SK-N-SH treated with all-trans-retinoic acid at 6 μM for 48 hours (cell line): ENCODE results near the gene SCD5.

Experiments
- ATAC-seq: fragments of 200-7000 bp; cut with Tn5 transposase; 3 replicates; pipeline ENCODE4 v1.9.1; 2020; ENCODE audit warnings: mild to moderate bottlenecking, moderate library complexity
- ARNTL ChIP-seq: fragments of 450-650 bp; formaldehyde crosslinking; IDR thresholded peaks from 2 replicates; pipeline ENCODE4 v1.5.0; 2020; ENCODE audit warnings: low read depth, mild to moderate bottlenecking, moderate library complexity, borderline replicate concordance
- BACH2 ChIP-seq: fragments of 250-450 bp; sonication (Bioruptor Pico); IDR thresholded peaks from 2 replicates; pipeline ENCODE4 v1.9.0; 2021; ENCODE audit warnings: mild to moderate bottlenecking, borderline replicate concordance
- CSDC2 ChIP-seq: fragments of 250-450 bp; sonication (Bioruptor Pico); IDR thresholded peaks from 2 replicates; pipeline ENCODE4 v1.5.0; 2020; ENCODE audit warnings: mild to moderate bottlenecking, moderate library complexity
- ESRRG ChIP-seq: fragments of 250-450 bp; sonication (Bioruptor Pico); IDR thresholded peaks from 2 replicates; pipeline ENCODE4 v1.6.1; 2021; ENCODE audit warnings: mild to moderate bottlenecking
- GLIS3 ChIP-seq: fragments of 250-450 bp; sonication (Bioruptor Pico); IDR thresholded peaks from 2 replicates; pipeline ENCODE4 v1.5.0; 2020; ENCODE audit warnings: mild to moderate bottlenecking, moderate library complexity
- ISL1 ChIP-seq: fragments of 250-450 bp; sonication (Bioruptor Pico); IDR thresholded peaks from 2 replicates; pipeline ENCODE4 v2.1.2; 2022; ENCODE audit warnings: mild to moderate bottlenecking, moderate library complexity
- OSR1 ChIP-seq: fragments of 250-450 bp; sonication (Bioruptor Pico); IDR thresholded peaks from 2 replicates; pipeline ENCODE4 v1.8.0; 2022; ENCODE audit warnings: moderate library complexity, mild to moderate bottlenecking, inconsistent platforms
- PPARA ChIP-seq: fragments of 250-450 bp; sonication (Bioruptor Pico); IDR thresholded peaks from 2 replicates; pipeline ENCODE4 v1.5.0; 2020; ENCODE audit warnings: mild to moderate bottlenecking, borderline replicate concordance
- RARB ChIP-seq: fragments of 250-450 bp; sonication (Bioruptor Pico); IDR thresholded peaks from 2 replicates; pipeline ENCODE4 v1.8.0; 2021; ENCODE audit warnings: mild to moderate bottlenecking, moderate library complexity
- SNAI2 ChIP-seq: fragments of 250-450 bp; sonication (Bioruptor Pico); IDR thresholded peaks from 2 replicates; pipeline ENCODE4 v1.5.0; 2020; ENCODE audit warnings: mild to moderate bottlenecking, moderate library complexity
- TCF4 ChIP-seq: fragments of 250-450 bp; sonication (Bioruptor Pico); IDR thresholded peaks from 2 replicates; pipeline ENCODE4 v1.8.0; 2021; ENCODE audit warnings: mild to moderate bottlenecking, moderate library complexity, borderline replicate concordance
- TOX ChIP-seq: fragments of 250-450 bp; sonication (Bioruptor Pico); IDR thresholded peaks from 2 replicates; pipeline ENCODE4 v1.8.0; 2021; ENCODE audit warnings: mild to moderate bottlenecking, moderate library complexity, borderline replicate concordance
- ZC3H10 ChIP-seq: fragments of 250-450 bp; sonication (Bioruptor Pico); IDR thresholded peaks from 2 replicates; pipeline ENCODE4 v1.5.1; 2021; ENCODE audit warnings: mild to moderate bottlenecking, moderate library complexity
- ZFP3 ChIP-seq: fragments of 250-450 bp; sonication (Bioruptor Pico); IDR thresholded peaks from 2 replicates; pipeline ENCODE4 v1.5.0; 2020; ENCODE audit warnings: mild to moderate bottlenecking, moderate library complexity
- ZFP30 ChIP-seq: fragments of 450-650 bp; formaldehyde crosslinking; IDR thresholded peaks from 2 replicates; pipeline ENCODE4 v1.5.0; 2022; ENCODE audit warnings: mild to moderate bottlenecking, moderate library complexity
- ZNF565 ChIP-seq: fragments of 450-650 bp; formaldehyde crosslinking; conservative IDR thresholded peaks from 2 replicates; pipeline ENCODE4 v1.5.0; 2020; ENCODE audit warnings: low read depth, mild to moderate bottlenecking, moderate library complexity
- ZNF70 ChIP-seq: fragments of 450-650 bp; formaldehyde crosslinking; IDR thresholded peaks from 2 replicates; pipeline ENCODE4 v1.5.0; 2020; ENCODE audit warnings: mild to moderate bottlenecking, moderate library complexity
- ZNF8 ChIP-seq: fragments of 450-650 bp; formaldehyde crosslinking; IDR thresholded peaks from 2 replicates; pipeline ENCODE4 v1.5.0; 2020; ENCODE audit warnings: mild to moderate bottlenecking, moderate library complexity
- TF ChIP-seq, protein P1 (sequence below): fragments of 250-450 bp; sonication (Bioruptor Pico); IDR thresholded peaks from 2 replicates; pipeline ENCODE4 v1.8.0; 2020; ENCODE audit warnings: mild to moderate bottlenecking, moderate library complexity, borderline replicate concordance
- TF ChIP-seq, protein P2 (sequence below): fragments of 250-450 bp; sonication (Bioruptor Pico); IDR thresholded peaks from 2 replicates; pipeline ENCODE4 v1.5.1; 2020; ENCODE audit warnings: low read depth, mild to moderate bottlenecking, moderate library complexity
- TF ChIP-seq, protein P3 (sequence below): fragments of 250-450 bp; sonication (Bioruptor Pico); IDR thresholded peaks from 2 replicates; pipeline ENCODE4 v1.5.0; 2020; ENCODE audit warnings: mild to moderate bottlenecking, moderate library complexity

SCD5 gene

DNA sequence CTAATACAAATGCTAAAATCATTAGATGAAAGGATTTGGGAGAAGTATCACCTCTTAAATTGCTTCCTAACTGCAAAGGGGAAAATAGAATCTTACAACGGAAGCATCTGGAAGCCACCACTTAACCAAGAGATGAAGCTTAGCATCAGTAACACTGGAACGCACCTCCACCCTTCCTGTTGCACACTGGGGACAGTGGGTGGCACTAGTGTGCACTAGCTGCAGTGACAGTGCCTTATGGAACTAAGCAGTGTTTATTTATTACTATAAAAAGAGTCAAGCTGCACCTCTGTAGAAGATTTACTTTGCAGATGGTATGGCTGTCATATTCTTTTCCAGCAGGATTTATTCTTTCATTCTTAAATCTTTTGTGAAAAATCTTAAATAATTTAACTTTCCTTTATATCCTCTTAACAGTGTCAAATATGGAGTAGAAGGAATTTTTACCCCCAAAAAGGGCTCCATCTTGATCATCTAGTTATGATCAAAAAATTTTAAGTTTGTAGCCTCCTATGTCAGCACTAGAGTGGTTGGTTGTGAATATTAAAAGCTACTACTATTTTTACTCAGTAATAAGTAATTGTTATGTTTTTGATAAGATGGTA is 76.7 kb downstream of the SCD5 start:
- TF ChIP-seq ISL1 (CRISPR knock-in tag) (no peak), ZC3H10 (CRISPR knock-in tag) (no peak), ZFP3 (no peak), ARNTL (CRISPR knock-in tag) (no peak), ZFP30 (CRISPR knock-in tag) (no peak), BACH2 (CRISPR knock-in tag) (no peak), OSR1 (CRISPR knock-in tag) (no peak), ZNF8 (CRISPR knock-in tag) (no peak), TCF4 (CRISPR knock-in tag) (no peak), PPARA (CRISPR knock-in tag) (no peak), ZNF70 (CRISPR knock-in tag) (no peak), RARB (no peak), CSDC2 (CRISPR knock-in tag) (no peak), TOX (CRISPR knock-in tag) (no peak), GLIS3 (CRISPR knock-in tag) (no peak)
- TF ChIP-seq, protein P1, sequence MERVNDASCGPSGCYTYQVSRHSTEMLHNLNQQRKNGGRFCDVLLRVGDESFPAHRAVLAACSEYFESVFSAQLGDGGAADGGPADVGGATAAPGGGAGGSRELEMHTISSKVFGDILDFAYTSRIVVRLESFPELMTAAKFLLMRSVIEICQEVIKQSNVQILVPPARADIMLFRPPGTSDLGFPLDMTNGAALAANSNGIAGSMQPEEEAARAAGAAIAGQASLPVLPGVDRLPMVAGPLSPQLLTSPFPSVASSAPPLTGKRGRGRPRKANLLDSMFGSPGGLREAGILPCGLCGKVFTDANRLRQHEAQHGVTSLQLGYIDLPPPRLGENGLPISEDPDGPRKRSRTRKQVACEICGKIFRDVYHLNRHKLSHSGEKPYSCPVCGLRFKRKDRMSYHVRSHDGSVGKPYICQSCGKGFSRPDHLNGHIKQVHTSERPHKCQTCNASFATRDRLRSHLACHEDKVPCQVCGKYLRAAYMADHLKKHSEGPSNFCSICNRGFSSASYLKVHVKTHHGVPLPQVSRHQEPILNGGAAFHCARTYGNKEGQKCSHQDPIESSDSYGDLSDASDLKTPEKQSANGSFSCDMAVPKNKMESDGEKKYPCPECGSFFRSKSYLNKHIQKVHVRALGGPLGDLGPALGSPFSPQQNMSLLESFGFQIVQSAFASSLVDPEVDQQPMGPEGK (CRISPR knock-in tag), result no peak
- TF ChIP-seq, protein P2, sequence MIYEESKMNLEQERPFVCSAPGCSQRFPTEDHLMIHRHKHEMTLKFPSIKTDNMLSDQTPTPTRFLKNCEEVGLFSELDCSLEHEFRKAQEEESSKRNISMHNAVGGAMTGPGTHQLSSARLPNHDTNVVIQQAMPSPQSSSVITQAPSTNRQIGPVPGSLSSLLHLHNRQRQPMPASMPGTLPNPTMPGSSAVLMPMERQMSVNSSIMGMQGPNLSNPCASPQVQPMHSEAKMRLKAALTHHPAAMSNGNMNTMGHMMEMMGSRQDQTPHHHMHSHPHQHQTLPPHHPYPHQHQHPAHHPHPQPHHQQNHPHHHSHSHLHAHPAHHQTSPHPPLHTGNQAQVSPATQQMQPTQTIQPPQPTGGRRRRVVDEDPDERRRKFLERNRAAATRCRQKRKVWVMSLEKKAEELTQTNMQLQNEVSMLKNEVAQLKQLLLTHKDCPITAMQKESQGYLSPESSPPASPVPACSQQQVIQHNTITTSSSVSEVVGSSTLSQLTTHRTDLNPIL (CRISPR knock-in tag), result no peak
- peak; percentile 98 for ATAC-seq

DNA sequence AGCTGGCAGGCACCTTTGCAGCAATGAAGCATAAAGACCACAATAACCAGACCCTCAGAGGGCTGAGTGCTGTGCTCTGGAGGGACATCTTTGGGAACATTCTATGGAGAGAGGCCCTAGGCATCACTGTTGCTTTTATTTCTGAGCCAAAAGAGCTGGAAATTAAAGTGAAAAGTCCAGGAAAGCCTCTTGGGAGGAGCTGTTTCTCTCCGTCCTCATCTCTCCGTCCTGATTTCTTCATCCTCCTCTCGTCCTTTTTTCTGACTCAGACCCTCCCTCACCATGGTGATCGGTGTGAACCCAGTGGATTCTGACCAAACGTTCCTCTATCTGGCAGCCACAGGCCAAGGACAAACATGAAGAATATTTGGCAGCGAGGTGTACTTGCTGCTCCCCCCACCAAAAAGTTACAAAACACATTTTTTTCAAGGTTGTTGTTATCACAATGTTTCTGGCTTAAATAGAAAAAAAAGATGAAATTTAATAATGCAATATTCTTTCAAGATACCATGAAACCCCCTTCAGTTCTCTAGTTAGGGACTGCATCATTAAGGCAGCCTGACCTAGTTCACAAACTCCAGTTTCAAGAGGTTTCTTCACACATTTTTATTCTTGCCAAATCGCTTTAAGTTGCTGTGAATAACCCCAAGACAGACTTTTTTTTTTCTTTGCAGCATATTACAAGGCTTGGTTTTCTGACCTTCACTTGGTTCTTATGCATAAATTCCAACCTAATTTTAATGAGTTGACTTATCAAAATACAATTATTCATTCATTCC is 80.2 kb downstream of the SCD5 start:
- ATAC-seq, result no peak
- TF ChIP-seq TOX (CRISPR knock-in tag) (no peak), ZNF8 (CRISPR knock-in tag) (no peak)
- TF ChIP-seq, all 23 proteins: peak for 0

DNA sequence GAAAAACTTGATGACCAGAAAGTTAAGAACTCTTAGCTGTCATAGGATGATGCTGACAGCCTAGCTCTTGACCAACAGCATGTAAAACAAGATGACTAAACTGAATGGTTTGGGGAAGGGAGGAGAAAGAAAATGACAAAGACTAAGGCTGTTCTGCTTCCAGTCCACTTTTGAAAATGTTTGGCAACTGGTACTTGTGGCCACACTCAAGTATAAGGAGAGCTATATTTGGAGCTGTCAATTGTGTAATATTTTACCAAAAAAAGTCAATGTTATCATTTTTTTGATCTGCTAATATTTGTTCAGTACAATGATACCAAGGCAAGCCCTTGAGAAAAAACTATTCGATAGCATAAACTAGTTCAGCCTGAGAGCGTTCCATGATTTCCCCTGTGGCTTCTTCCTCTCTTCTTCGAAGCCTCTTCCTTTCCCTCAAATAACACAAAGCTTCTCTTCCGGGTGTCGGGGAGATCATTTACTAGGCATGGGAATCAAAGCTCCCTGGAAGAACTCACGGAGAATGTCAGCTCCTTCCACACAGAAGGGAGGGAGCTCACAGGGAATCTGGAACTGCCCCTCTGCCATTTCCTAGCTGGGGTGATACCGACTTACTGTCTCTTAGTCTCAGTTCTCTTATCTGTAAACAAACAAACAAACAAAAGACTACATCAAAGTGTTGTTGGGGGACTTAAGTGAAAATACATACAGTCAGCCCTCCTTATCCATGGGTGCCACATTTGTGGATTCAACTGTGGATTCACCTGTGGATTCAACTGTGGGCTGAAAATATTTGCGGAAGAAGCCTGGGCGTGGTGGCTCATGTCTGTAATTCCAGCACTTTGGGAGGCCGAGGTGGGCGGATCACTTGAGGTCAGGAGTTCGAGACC is 82.6 kb downstream of the SCD5 start:
- TF ChIP-seq SNAI2 (CRISPR knock-in tag), result no peak
- no peak for TF ChIP-seq GLIS3 (CRISPR knock-in tag)
- TF ChIP-seq BACH2 (CRISPR knock-in tag), result no peak
- no peak for TF ChIP-seq ESRRG (CRISPR knock-in tag)
- TF ChIP-seq CSDC2 (CRISPR knock-in tag), result no peak
- TF ChIP-seq TOX (CRISPR knock-in tag), result no peak
- TF ChIP-seq ZNF565 (CRISPR knock-in tag), result no peak
- TF ChIP-seq TCF4 (CRISPR knock-in tag), result no peak
- no peak for TF ChIP-seq ZNF8 (CRISPR knock-in tag)
- no peak for TF ChIP-seq ISL1 (CRISPR knock-in tag)
- TF ChIP-seq ZFP30 (CRISPR knock-in tag), result no peak
- TF ChIP-seq, protein P2 (CRISPR knock-in tag), result no peak
- no peak for TF ChIP-seq ARNTL (CRISPR knock-in tag)
- TF ChIP-seq ZFP3, result no peak
- TF ChIP-seq, protein P1 (CRISPR knock-in tag), result no peak
- TF ChIP-seq ZNF70 (CRISPR knock-in tag), result no peak
- TF ChIP-seq ZC3H10 (CRISPR knock-in tag), result no peak
- TF ChIP-seq, protein P3, sequence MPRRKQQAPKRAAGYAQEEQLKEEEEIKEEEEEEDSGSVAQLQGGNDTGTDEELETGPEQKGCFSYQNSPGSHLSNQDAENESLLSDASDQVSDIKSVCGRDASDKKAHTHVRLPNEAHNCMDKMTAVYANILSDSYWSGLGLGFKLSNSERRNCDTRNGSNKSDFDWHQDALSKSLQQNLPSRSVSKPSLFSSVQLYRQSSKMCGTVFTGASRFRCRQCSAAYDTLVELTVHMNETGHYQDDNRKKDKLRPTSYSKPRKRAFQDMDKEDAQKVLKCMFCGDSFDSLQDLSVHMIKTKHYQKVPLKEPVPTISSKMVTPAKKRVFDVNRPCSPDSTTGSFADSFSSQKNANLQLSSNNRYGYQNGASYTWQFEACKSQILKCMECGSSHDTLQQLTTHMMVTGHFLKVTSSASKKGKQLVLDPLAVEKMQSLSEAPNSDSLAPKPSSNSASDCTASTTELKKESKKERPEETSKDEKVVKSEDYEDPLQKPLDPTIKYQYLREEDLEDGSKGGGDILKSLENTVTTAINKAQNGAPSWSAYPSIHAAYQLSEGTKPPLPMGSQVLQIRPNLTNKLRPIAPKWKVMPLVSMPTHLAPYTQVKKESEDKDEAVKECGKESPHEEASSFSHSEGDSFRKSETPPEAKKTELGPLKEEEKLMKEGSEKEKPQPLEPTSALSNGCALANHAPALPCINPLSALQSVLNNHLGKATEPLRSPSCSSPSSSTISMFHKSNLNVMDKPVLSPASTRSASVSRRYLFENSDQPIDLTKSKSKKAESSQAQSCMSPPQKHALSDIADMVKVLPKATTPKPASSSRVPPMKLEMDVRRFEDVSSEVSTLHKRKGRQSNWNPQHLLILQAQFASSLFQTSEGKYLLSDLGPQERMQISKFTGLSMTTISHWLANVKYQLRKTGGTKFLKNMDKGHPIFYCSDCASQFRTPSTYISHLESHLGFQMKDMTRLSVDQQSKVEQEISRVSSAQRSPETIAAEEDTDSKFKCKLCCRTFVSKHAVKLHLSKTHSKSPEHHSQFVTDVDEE (CRISPR knock-in tag), result no peak
- TF ChIP-seq OSR1 (CRISPR knock-in tag), result no peak
- ATAC-seq, result no peak
